ENCODE measurements around the gene CSKMT. TPM values are rescaled to one million over a fixed set of nuclear protein-coding genes. Genes with fewer than 3 reads are reported as not detected.
"Not testable (repeated sequence)": the region's sequence is repeated elsewhere in the genome, so short reads cannot be mapped to it uniquely, and the experiment has no call there.

Gene CSKMT
- total and polyA plus RNA-seq, 8 donors: 3.5 to 25.5 (median 7.6) TPM; not detected in 1

DNA sequence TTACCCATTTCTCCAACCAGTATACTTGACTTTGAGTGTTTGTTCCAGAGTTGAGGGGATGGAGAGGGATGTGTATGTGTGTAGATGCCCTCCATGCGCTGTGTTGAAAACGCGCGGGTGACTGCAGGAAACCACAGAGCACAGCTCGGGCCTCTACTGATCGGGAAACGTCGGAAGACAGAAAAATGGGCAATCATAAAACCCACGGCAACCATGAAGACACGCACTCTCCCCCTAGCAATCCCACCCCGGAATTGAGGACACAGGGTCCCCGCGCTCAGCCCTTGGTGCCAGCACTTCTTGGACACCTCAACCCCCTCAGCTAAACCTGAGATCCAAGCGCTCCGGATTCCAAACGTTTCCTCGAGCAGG lies 6.1 kb downstream of the CSKMT start:
- WGBS, 5 donors: 0 to 1% (median 0%) methylated on average over 17 of the region's 17 CpGs
- H3K36me3 ChIP-seq: peaks cover 8 to 45% (median 40%) of the 10 kb centered on the region in 4 donors
- no peaks in the 10 kb centered on the region for H3K9me3 ChIP-seq
- peaks cover 47 to 74% (median 65%) of the 10 kb centered on the region in 4 donors for H3K4me1 ChIP-seq
- DNase-seq: no peak
- TF ChIP-seq POLR2AphosphoS5 (IDR thresholded peaks at IDR 0.05) (no peak), POLR2A (IDR thresholded peaks at IDR 0.05) (no peak), EP300 (IDR thresholded peaks at IDR 0.05) (no peak)
- TF ChIP-seq, protein P1, sequence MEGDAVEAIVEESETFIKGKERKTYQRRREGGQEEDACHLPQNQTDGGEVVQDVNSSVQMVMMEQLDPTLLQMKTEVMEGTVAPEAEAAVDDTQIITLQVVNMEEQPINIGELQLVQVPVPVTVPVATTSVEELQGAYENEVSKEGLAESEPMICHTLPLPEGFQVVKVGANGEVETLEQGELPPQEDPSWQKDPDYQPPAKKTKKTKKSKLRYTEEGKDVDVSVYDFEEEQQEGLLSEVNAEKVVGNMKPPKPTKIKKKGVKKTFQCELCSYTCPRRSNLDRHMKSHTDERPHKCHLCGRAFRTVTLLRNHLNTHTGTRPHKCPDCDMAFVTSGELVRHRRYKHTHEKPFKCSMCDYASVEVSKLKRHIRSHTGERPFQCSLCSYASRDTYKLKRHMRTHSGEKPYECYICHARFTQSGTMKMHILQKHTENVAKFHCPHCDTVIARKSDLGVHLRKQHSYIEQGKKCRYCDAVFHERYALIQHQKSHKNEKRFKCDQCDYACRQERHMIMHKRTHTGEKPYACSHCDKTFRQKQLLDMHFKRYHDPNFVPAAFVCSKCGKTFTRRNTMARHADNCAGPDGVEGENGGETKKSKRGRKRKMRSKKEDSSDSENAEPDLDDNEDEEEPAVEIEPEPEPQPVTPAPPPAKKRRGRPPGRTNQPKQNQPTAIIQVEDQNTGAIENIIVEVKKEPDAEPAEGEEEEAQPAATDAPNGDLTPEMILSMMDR (IDR thresholded peaks at IDR 0.05): no peak
- peak overlapping the region; percentile 76 to 94 (median 89) for H3K4me3 ChIP-seq
- peak overlapping the region; percentile 89 to 96 (median 93) for H3K27ac ChIP-seq
- H3K27me3 ChIP-seq: no peaks in the 10 kb centered on the region
- intact Hi-C loops (cut with DNase I; ENCODE audit: low total_unique reads): no loop called here

GRCh38 chr11:62671608-62672389 lies 6.7 kb downstream of the CSKMT start, which contains the start of the genes LBHD1 and UQCC3:
Gene LBHD1 (minus strand): TSS chr11:62672267. CDS start chr11:62670031, 2,236 bp downstream.
Gene UQCC3 (plus strand): TSS chr11:62671673. CDS start chr11:62671746, 73 bp downstream.
- peak within 1 kb of the TSS; percentile 89 to 96 (median 93) for H3K27ac ChIP-seq
- H3K4me1 ChIP-seq: peaks cover 41 to 74% (median 63%) of the 10 kb centered on the region in 4 donors
- no peaks in the 10 kb centered on the region for H3K27me3 ChIP-seq
- DNase-seq: peak; percentile 81 to 93
- WGBS, 5 donors: 0 to 1% (median 0%) methylated on average over 47 to 59 of the region's 59 CpGs
- TF ChIP-seq EP300 (IDR thresholded peaks at IDR 0.05) (no peak), POLR2A (IDR thresholded peaks at IDR 0.05) (peak in 1 of 4 donors; percentile 25), POLR2AphosphoS5 (IDR thresholded peaks at IDR 0.05) (peak; percentile 27 to 79 (median 78))
- TF ChIP-seq, protein P1 (IDR thresholded peaks at IDR 0.05): no peak
- intact Hi-C loops (cut with DNase I; ENCODE audit: low total_unique reads): no loop called here
- H3K9me3 ChIP-seq: no peaks in the 10 kb centered on the region
- peaks cover 13 to 45% (median 40%) of the 10 kb centered on the region in 4 donors for H3K36me3 ChIP-seq
- H3K4me3 ChIP-seq: peak within 1 kb of the TSS; percentile 76 to 94 (median 89)

- 46 to 58% (median 55%) methylated on average over 2 of the region's 2 CpGs for WGBS, 5 donors
- Histone ChIP-seq H3K27ac (peak overlapping the region; percentile 89 to 96 (median 93)), H3K9me3 (no peaks in the 10 kb centered on the region), H3K4me1 (peaks cover 40 to 74% (median 62%) of the 10 kb centered on the region in 4 donors), H3K4me3 (peak overlapping the region; percentile 76 to 94 (median 89)), H3K36me3 (peaks cover 23 to 51% (median 47%) of the 10 kb centered on the region in 4 donors), H3K27me3 (no peaks in the 10 kb centered on the region)
- DNase-seq: no peak
- intact Hi-C loops (cut with DNase I; ENCODE audit: low total_unique reads): no loop called here
- TF ChIP-seq POLR2A (IDR thresholded peaks at IDR 0.05) (no peak), EP300 (IDR thresholded peaks at IDR 0.05) (no peak)
- TF ChIP-seq, protein P1 (IDR thresholded peaks at IDR 0.05): no peak
These were observed 8.0 kb downstream of the CSKMT start for GRCh38 chr11:62673196-62673525.

DNA sequence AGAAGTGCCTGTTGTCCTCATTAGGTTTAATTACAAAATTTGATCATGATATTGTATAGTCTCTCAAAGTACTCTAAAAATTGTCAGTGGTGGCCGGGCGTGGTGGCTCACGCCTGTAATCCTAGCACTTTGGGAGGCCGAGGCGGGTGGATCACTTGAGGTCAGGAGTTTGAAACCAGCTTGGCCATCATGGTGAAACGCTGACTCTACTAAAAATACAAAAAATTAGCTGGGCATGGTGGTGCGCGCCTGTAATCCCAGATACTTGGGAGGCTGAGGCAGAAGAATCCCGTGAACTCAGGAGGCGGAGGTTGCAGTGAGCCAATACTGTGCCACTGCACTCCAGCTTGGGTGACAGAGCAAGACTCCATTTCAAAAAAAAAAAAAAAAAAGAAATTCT lies 10.3 kb downstream of the CSKMT start:
- H3K9me3 ChIP-seq; DNase-seq; H3K27me3 ChIP-seq; intact Hi-C loops (cut with DNase I; ENCODE audit: low total_unique reads); H3K4me3 ChIP-seq; H3K27ac ChIP-seq: not testable (repeated sequence)
- Histone ChIP-seq H3K4me1 (peaks cover 37 to 70% (median 58%) of the 10 kb centered on the region in 4 donors), H3K36me3 (peaks cover 23 to 51% (median 47%) of the 10 kb centered on the region in 4 donors)
- WGBS, 5 donors: 93 to 97% (median 94%) methylated on average over 10 of the region's 10 CpGs

GRCh38 chr11:62676698-62677097 lies 11.6 kb downstream of the CSKMT start:
- no peak for TF ChIP-seq POLR2AphosphoS5 (IDR thresholded peaks at IDR 0.05)
- TF ChIP-seq, protein P1 (IDR thresholded peaks at IDR 0.05): no peak
- TF ChIP-seq EP300 (IDR thresholded peaks at IDR 0.05): no peak
- TF ChIP-seq POLR2A (IDR thresholded peaks at IDR 0.05): no peak
- Histone ChIP-seq H3K4me1 (peaks cover 31 to 69% (median 52%) of the 10 kb centered on the region in 4 donors), H3K36me3 (peaks cover 23 to 51% (median 47%) of the 10 kb centered on the region in 4 donors), H3K27ac (no peak overlapping the region), H3K27me3 (no peaks in the 10 kb centered on the region), H3K4me3 (no peak overlapping the region), H3K9me3 (no peaks in the 10 kb centered on the region)
- no peak for DNase-seq
- 33 to 57% (median 42%) methylated on average over 2 to 6 of the region's 6 CpGs for WGBS, 5 donors
- intact Hi-C loops (cut with DNase I; ENCODE audit: low total_unique reads): no loop called here
